ENCODE results near the gene HDAC9.

DNA sequence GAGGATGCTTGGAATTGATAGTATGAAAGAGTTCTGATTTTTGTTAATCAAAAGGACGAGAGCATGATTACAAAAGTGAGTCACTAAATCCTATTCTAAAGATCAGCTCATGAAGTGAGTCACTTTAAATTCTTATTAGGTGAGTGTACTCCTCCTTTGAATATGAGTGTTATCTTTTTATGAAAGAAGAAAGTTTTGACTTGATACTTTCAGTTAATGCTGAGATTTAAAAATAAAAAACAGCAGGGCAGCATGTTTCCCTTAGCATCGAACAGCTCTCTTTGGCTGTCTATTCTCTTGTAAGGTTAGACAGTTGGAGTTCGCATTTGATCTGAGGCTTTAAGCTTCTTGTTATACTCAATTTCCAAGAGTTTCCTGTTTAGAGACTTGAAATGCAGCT lies 399.9 kb downstream of the HDAC9 start:
- no peak for TF ChIP-seq CTCF (conservative IDR thresholded peaks at IDR 0.05)
- TF ChIP-seq ZFX (IDR thresholded peaks at IDR 0.05), result no peak
